HL-60 (cell line): ENCODE data around the gene WNK1.

ENCODE experiments used
- DNase-seq, 2 experiments: peaks; one replicate each; pipeline ENCODE4 v3.0.0-alpha.2; 2010 to 2020; ENCODE audit warnings: low read depth in 1 of 2, low spot score in 1 of 2
- H3K27ac ChIP-seq: fragments of 250-450 bp; sonication (Bioruptor Pico); replicated peaks from 2 replicates; pipeline ENCODE4 v1.5.1; 2020; ENCODE audit warnings: mild to moderate bottlenecking, moderate library complexity
- H3K27me3 ChIP-seq: fragments of 250-450 bp; sonication (Bioruptor Pico); 2 replicates; pipeline ENCODE4 v1.5.1; 2021; ENCODE audit warnings: mild to moderate bottlenecking, moderate library complexity; ENCODE audit not compliant: insufficient read depth, poor library complexity, severe bottlenecking
- H3K4me3 ChIP-seq: replicated peaks from 2 replicates; pipeline ENCODE4 v1.5.1; 2011; ENCODE audit warnings: mild to moderate bottlenecking, control low read depth, low read length; ENCODE audit not compliant: insufficient read depth
- CTCF ChIP-seq: IDR thresholded peaks from one replicate; pipeline ENCODE4 v1.5.1; 2011; ENCODE audit warnings: low read length, control low read depth, inconsistent platforms; ENCODE audit not compliant: insufficient read depth
- GABPA ChIP-seq: IDR thresholded peaks from 2 replicates; pipeline ENCODE4 v1.6.1; 2012; ENCODE audit warnings: low read depth
- POLR2AphosphoS5 ChIP-seq: IDR thresholded peaks from 2 replicates; pipeline ENCODE4 v1.6.1; 2012; ENCODE audit warnings: low read depth
- REST ChIP-seq: IDR thresholded peaks from 2 replicates; pipeline ENCODE4 v1.6.1; 2012; ENCODE audit warnings: low read depth; ENCODE audit not compliant: insufficient replicate concordance
- SPI1 ChIP-seq: IDR thresholded peaks from 2 replicates; pipeline ENCODE4 v1.6.1; 2012; ENCODE audit warnings: low read depth, mild to moderate bottlenecking, borderline replicate concordance

The WNK1 gene

GRCh38 chr12:754851-755562, 2.6 kb downstream of the WNK1 start:
- Histone ChIP-seq H3K27me3 (no peaks in the 10 kb centered on the region), H3K27ac (peak overlapping the region; percentile 62), H3K4me3 (peak overlapping the region; percentile 82)
- TF ChIP-seq POLR2AphosphoS5 (no peak), CTCF (peak; percentile 36), REST (no peak), GABPA (no peak), SPI1 (peak; percentile 98)
- peak; percentile 69 to 79 for DNase-seq

GRCh38 chr12:759628-760027, 7.2 kb downstream of the WNK1 start:
- no peak overlapping the region for H3K4me3 ChIP-seq

More at GRCh38 chr12:759628-760027, 7.2 kb downstream of the WNK1 start:
- no peak overlapping the region for H3K27ac ChIP-seq
- H3K27me3 ChIP-seq: no peaks in the 10 kb centered on the region
- no peak for DNase-seq
- no peak for TF ChIP-seq REST
- TF ChIP-seq GABPA: no peak
- TF ChIP-seq CTCF: no peak
- no peak for TF ChIP-seq SPI1
- TF ChIP-seq POLR2AphosphoS5: no peak
